CD14-positive monocyte (primary cell): ENCODE results near the gene KCNJ6. TPM values are rescaled to one million over a fixed set of nuclear protein-coding genes. Genes with fewer than 3 reads are reported as not detected.

ENCODE experiments used
- DNase-seq, 3 donors: peaks; one replicate each; pipeline ENCODE4 v3.0.0-alpha.2; 2011 to 2022
- H2AFZ ChIP-seq: 2 replicates; pipeline ENCODE4 v1.6.0; 2012; ENCODE audit warnings: mild to moderate bottlenecking, low read depth, low read length, inconsistent platforms; ENCODE audit not compliant: insufficient read depth, poor library complexity, severe bottlenecking
- H3K27ac ChIP-seq, 2 donors: 1 replicate in 1 of 2; 2 replicates in 1 of 2; pipeline ENCODE4 v1.5.1; 2012 to 2013; ENCODE audit warnings: low read length in 2 of 2, control low read depth in 1 of 2, inconsistent platforms in 1 of 2, low read depth in 1 of 2, mild to moderate bottlenecking in 1 of 2
- H3K27me3 ChIP-seq, 2 donors: one replicate each; pipeline versions ENCODE4 v1.6.0 to v1.6.1; 2011 to 2013; ENCODE audit warnings: low read length in 2 of 2; ENCODE audit not compliant: control insufficient read depth in 2 of 2, insufficient read depth in 2 of 2
- H3K36me3 ChIP-seq, 2 donors: replicated peaks in 1 of 2; 1 replicate in 1 of 2; 2 replicates in 1 of 2; pipeline versions ENCODE4 v1.5.1 to v1.6.1; 2012 to 2013; ENCODE audit warnings: low read length in 2 of 2, control low read depth in 1 of 2, inconsistent platforms in 1 of 2, mild to moderate bottlenecking in 1 of 2; ENCODE audit not compliant: insufficient read depth in 2 of 2, control insufficient read depth in 1 of 2
- H3K4me1 ChIP-seq, 2 donors: 1 replicate in 1 of 2; 2 replicates in 1 of 2; pipeline versions ENCODE4 v1.5.1 to v1.6.1; 2012 to 2013; ENCODE audit warnings: low read length in 2 of 2, control low read depth in 1 of 2, inconsistent platforms in 1 of 2, mild to moderate bottlenecking in 1 of 2, moderate library complexity in 1 of 2; ENCODE audit not compliant: insufficient read depth in 2 of 2, control insufficient read depth in 1 of 2
- H3K4me2 ChIP-seq: replicated peaks from 2 replicates; pipeline ENCODE3; 2012; ENCODE audit warnings: low read length, moderate library complexity, mild to moderate bottlenecking; ENCODE audit not compliant: poor library complexity, severe bottlenecking; ENCODE audit errors: extremely low read depth
- H3K4me3 ChIP-seq, 3 experiments: fragments of 200-600 bp in 1 of 3; sonication (generic) in 1 of 3; replicated peaks in 1 of 3; 1 replicate in 2 of 3; 2 replicates in 1 of 3; pipeline ENCODE4 v1.5.1; 2011 to 2013; ENCODE audit warnings: low read length in 3 of 3, mild to moderate bottlenecking in 3 of 3, control low read depth in 2 of 3, low read depth in 2 of 3, inconsistent platforms in 1 of 3, moderate library complexity in 1 of 3
- H3K79me2 ChIP-seq: 2 replicates; pipeline ENCODE4 v1.6.0; 2012; ENCODE audit warnings: mild to moderate bottlenecking, control low read depth, inconsistent platforms, low read length, moderate library complexity; ENCODE audit not compliant: insufficient read depth
- H3K9ac ChIP-seq: 2 replicates; pipeline ENCODE4 v1.6.0; 2017; ENCODE audit warnings: low read length, mild to moderate bottlenecking; ENCODE audit not compliant: insufficient read depth, poor library complexity, severe bottlenecking
- H3K9me3 ChIP-seq, 2 donors: replicated peaks in 1 of 2; 1 replicate in 1 of 2; 2 replicates in 1 of 2; pipeline versions ENCODE4 v1.5.1 to v1.6.1; 2012 to 2013; ENCODE audit warnings: low read length in 2 of 2, control low read depth in 1 of 2; ENCODE audit not compliant: control insufficient read depth in 1 of 2, insufficient read depth in 1 of 2
- H4K20me1 ChIP-seq: 2 replicates; pipeline ENCODE4 v1.6.0; 2012; ENCODE audit warnings: mild to moderate bottlenecking, low read length, control low read depth, moderate library complexity; ENCODE audit not compliant: insufficient read depth
- H3K27ac Mint-ChIP-seq, 7 donors: one replicate each; pipeline ENCODE4 v1.8.0; 2020; ENCODE audit warnings: mild to moderate bottlenecking in 7 of 7, mixed read lengths in 7 of 7, moderate library complexity in 6 of 7, inconsistent platforms in 2 of 7
- H3K27me3 Mint-ChIP-seq, 3 donors: one replicate each; pipeline ENCODE4 v1.8.0; 2021 to 2022; ENCODE audit warnings: low read depth in 3 of 3, mild to moderate bottlenecking in 3 of 3, mixed read lengths in 3 of 3, moderate library complexity in 3 of 3, inconsistent platforms in 1 of 3
- H3K36me3 Mint-ChIP-seq, 2 donors: one replicate each; pipeline ENCODE4 v1.8.0; 2020; ENCODE audit warnings: mixed read lengths in 2 of 2, inconsistent platforms in 1 of 2, mild to moderate bottlenecking in 1 of 2
- H3K4me1 Mint-ChIP-seq: one replicate; pipeline ENCODE4 v1.8.0; 2020; ENCODE audit warnings: mild to moderate bottlenecking, mixed read lengths
- H3K4me3 Mint-ChIP-seq, 2 donors: one replicate each; pipeline ENCODE4 v1.8.0; 2020; ENCODE audit warnings: mild to moderate bottlenecking in 2 of 2, mixed read lengths in 2 of 2, moderate library complexity in 1 of 2
- H3K9me3 Mint-ChIP-seq, 7 donors: one replicate each; pipeline ENCODE4 v1.8.0; 2020 to 2022; ENCODE audit warnings: mixed read lengths in 7 of 7, mild to moderate bottlenecking in 6 of 7, moderate library complexity in 6 of 7, inconsistent platforms in 2 of 7
- WGBS: methylation state at CpG from one replicate; pipeline ENCODE4 v1.1.5; 2013; ENCODE audit warnings: missing lambda C conversion rate; ENCODE audit not compliant: insufficient coverage; 5-methylcytosine and 5-hydroxymethylcytosine counted together
- intact Hi-C, 2 donors: fragments of 100-400 bp; cut with micrococcal nuclease; formaldehyde crosslinking; loops; one replicate each; pipeline versions ENCODE4 v1.15.0 to v1.15.1; 2023
- polyA plus RNA-seq, 3 donors: library from polyadenylated mRNA; depleted of rRNA in 1 of 3; unstranded in 2 of 3; stranded (reverse) in 1 of 3; fragments of 300-500 nt in 2 of 3; fragments of >200 nt in 1 of 3; fragmentation: Illumina TruSeq in 2 of 3; gene quantifications; 1 replicate in 2 of 3; 2 replicates in 1 of 3; pipeline ENCODE4 v1.2.3, GENCODE V29; 2012 to 2021
- TF ChIP-seq, protein P1 (sequence below): fragments of 200-600 bp; IDR thresholded peaks from one replicate; pipeline ENCODE4 v1.8.0; 2022; ENCODE audit warnings: antibody characterized with exemption, mild to moderate bottlenecking

KCNJ6 gene
- polyA plus RNA-seq, 3 donors, result not detected

- H3K27me3 ChIP-seq, result no peaks in the 10 kb centered on the region
- no peak overlapping the region for H2AFZ ChIP-seq
- no peaks in the 10 kb centered on the region for H4K20me1 ChIP-seq
- no peak for DNase-seq
- no peak overlapping the region for H3K4me2 ChIP-seq
- Mint-ChIP-seq H3K4me1 (peaks cover 7% of the 10 kb centered on the region), H3K27ac (no peak overlapping the region), H3K36me3 (no peaks in the 10 kb centered on the region), H3K9me3 (peaks cover 0 to 11% (median 5%) of the 10 kb centered on the region in 7 donors), H3K27me3 (peaks cover 1 to 6% (median 4%) of the 10 kb centered on the region in 3 donors), H3K4me3 (no peak overlapping the region)
- no peak overlapping the region for H3K9ac ChIP-seq
- intact Hi-C loops, result no loop called here
- H3K4me3 ChIP-seq, result no peak overlapping the region
- no peaks in the 10 kb centered on the region for H3K4me1 ChIP-seq
- WGBS, result 83% methylated on average over 2 of the region's 8 CpGs
- H3K27ac ChIP-seq, result no peak overlapping the region
- H3K79me2 ChIP-seq, result no peaks in the 10 kb centered on the region
- TF ChIP-seq, protein P1, sequence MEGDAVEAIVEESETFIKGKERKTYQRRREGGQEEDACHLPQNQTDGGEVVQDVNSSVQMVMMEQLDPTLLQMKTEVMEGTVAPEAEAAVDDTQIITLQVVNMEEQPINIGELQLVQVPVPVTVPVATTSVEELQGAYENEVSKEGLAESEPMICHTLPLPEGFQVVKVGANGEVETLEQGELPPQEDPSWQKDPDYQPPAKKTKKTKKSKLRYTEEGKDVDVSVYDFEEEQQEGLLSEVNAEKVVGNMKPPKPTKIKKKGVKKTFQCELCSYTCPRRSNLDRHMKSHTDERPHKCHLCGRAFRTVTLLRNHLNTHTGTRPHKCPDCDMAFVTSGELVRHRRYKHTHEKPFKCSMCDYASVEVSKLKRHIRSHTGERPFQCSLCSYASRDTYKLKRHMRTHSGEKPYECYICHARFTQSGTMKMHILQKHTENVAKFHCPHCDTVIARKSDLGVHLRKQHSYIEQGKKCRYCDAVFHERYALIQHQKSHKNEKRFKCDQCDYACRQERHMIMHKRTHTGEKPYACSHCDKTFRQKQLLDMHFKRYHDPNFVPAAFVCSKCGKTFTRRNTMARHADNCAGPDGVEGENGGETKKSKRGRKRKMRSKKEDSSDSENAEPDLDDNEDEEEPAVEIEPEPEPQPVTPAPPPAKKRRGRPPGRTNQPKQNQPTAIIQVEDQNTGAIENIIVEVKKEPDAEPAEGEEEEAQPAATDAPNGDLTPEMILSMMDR, result no peak
- peaks cover 0 to 4% of the 10 kb centered on the region in 2 donors for H3K9me3 ChIP-seq
- no peaks in the 10 kb centered on the region for H3K36me3 ChIP-seq
Observed at GRCh38 chr21:37803101-37803651, 113.1 kb downstream of the KCNJ6 start.

GRCh38 chr21:37800456-37801061, 115.7 kb downstream of the KCNJ6 start:
- DNase-seq, result no peak
- Histone ChIP-seq H4K20me1 (no peaks in the 10 kb centered on the region), H3K9ac (no peak overlapping the region), H3K27ac (no peak overlapping the region), H3K4me3 (no peak overlapping the region), H3K4me1 (no peaks in the 10 kb centered on the region), H3K9me3 (peaks cover 0 to 4% of the 10 kb centered on the region in 2 donors), H3K36me3 (no peaks in the 10 kb centered on the region), H3K79me2 (no peaks in the 10 kb centered on the region), H3K27me3 (no peaks in the 10 kb centered on the region), H2AFZ (no peak overlapping the region), H3K4me2 (no peak overlapping the region)
- Mint-ChIP-seq H3K27ac (no peak overlapping the region), H3K27me3 (peaks cover 1 to 6% (median 6%) of the 10 kb centered on the region in 3 donors), H3K9me3 (peaks cover 0 to 11% (median 7%) of the 10 kb centered on the region in 7 donors), H3K4me1 (peaks cover 6% of the 10 kb centered on the region), H3K36me3 (no peaks in the 10 kb centered on the region), H3K4me3 (no peak overlapping the region)
- TF ChIP-seq, protein P1, result no peak
- intact Hi-C loops, result no loop called here
- 62% methylated on average over 5 of the region's 11 CpGs for WGBS
